Activated naive CD4-positive, alpha-beta T cell treated with anti-CD3 and anti-CD28 coated beads for 36 hours (primary cell): Measurements from ENCODE around the gene SIPA1L2. TPM values are rescaled to one million over a fixed set of nuclear protein-coding genes. Genes with fewer than 3 reads are reported as not detected.

Experiments used
- CTCF ChIA-PET: fragments of 350-600 bp; sonication (Branson Sonifier 250); formaldehyde crosslinking; loops from one replicate; lab custom pipeline; 2021; ENCODE audit warnings: antibody characterized with exemption; lab: Charles Lee
- DNase-seq: peaks from one replicate; pipeline ENCODE4 v3.0.0-alpha.2; 2020
- H3K27ac Mint-ChIP-seq: one replicate; pipeline ENCODE4 v1.8.0; 2021; ENCODE audit warnings: mild to moderate bottlenecking, mixed read lengths
- H3K27me3 Mint-ChIP-seq: one replicate; pipeline ENCODE4 v1.8.0; 2021; ENCODE audit warnings: low read depth, mixed read lengths
- H3K36me3 Mint-ChIP-seq: one replicate; pipeline ENCODE4 v1.8.0; 2021; ENCODE audit warnings: low read depth, mixed read lengths
- H3K4me1 Mint-ChIP-seq: one replicate; pipeline ENCODE4 v1.8.0; 2021; ENCODE audit warnings: low read depth, mixed read lengths
- H3K4me3 Mint-ChIP-seq: one replicate; pipeline ENCODE4 v1.8.0; 2021; ENCODE audit warnings: mild to moderate bottlenecking, moderate library complexity, mixed read lengths
- H3K9me3 Mint-ChIP-seq: one replicate; pipeline ENCODE4 v1.8.0; 2021; ENCODE audit warnings: mixed read lengths
- intact Hi-C: fragments of 100-400 bp; cut with micrococcal nuclease; formaldehyde crosslinking; loops from one replicate; pipeline ENCODE4 v1.15.1; 2023
- total RNA-seq, 2 experiments: library from RNA; stranded (reverse); gene quantifications; one replicate each; pipeline ENCODE4 v1.2.3, GENCODE V29; 2021

SIPA1L2 gene
- total RNA-seq, 2 experiments from 2014 or later: 2.1 to 2.6 TPM

DNA sequence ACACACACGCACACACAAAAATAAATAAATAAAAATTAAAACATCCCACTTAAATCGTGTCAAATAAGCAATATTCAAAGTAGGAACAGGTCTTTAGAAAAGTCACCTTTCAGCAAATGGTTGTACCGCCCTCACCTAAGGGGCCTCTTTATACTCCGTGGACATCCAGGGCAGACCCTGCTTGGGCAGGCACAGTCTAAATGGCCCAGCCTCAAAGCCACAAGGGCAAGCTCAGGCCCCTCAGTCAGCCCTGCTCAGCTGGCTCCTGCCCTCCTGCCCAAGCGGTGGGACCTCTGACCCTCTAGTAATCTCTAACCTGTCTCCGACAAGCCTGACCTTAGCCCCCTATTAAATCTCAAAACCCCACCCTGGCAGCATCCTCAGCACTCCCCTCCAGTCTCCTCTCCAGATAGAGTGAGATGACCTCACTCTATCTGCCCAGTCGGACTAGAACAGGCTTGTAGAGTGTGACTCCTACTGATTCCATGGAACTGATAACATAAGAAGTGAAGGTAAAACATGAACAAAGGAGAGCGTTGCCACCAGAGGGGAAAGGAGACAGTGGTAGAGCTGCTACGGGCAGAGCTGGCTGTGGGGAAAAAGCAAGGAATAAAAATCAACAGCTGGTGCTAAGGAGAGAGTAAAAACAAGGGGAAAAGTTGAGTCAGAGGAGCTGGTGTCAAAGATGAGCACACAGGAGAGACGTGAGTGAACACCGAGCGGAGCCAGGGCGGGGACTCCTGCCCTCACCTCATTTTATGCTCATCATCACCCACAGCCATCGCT is 36.0 kb downstream of the SIPA1L2 start:
- intact Hi-C loops: no loop called here
- no peak overlapping the region for H3K27ac Mint-ChIP-seq
- H3K36me3 Mint-ChIP-seq: no peaks in the 10 kb centered on the region
- no peak overlapping the region for H3K4me3 Mint-ChIP-seq
- H3K9me3 Mint-ChIP-seq: no peaks in the 10 kb centered on the region
- peaks cover 20% of the 10 kb centered on the region for H3K4me1 Mint-ChIP-seq
- CTCF ChIA-PET: no interaction called here
- no peaks in the 10 kb centered on the region for H3K27me3 Mint-ChIP-seq
- no peak for DNase-seq

- intact Hi-C loops: no loop called here
- Mint-ChIP-seq H3K27me3 (no peaks in the 10 kb centered on the region), H3K36me3 (peaks cover 3% of the 10 kb centered on the region), H3K27ac (no peak overlapping the region), H3K9me3 (peaks cover 5% of the 10 kb centered on the region), H3K4me3 (no peak overlapping the region), H3K4me1 (peaks cover 25% of the 10 kb centered on the region)
- CTCF ChIA-PET: no interaction called here
- DNase-seq: no peak
Measured at GRCh38 chr1:232591344-232591743, 38.6 kb downstream of the SIPA1L2 start.

GRCh38 chr1:232590744-232591082 is 39.2 kb downstream of the SIPA1L2 start:
- H3K36me3 Mint-ChIP-seq: peaks cover 3% of the 10 kb centered on the region
- DNase-seq: no peak
- no peaks in the 10 kb centered on the region for H3K27me3 Mint-ChIP-seq
- intact Hi-C loops: no loop called here
- CTCF ChIA-PET: no interaction called here
- peaks cover 25% of the 10 kb centered on the region for H3K4me1 Mint-ChIP-seq
- H3K4me3 Mint-ChIP-seq: no peak overlapping the region
- H3K9me3 Mint-ChIP-seq: peaks cover 5% of the 10 kb centered on the region
- no peak overlapping the region for H3K27ac Mint-ChIP-seq

- no peaks in the 10 kb centered on the region for H3K27me3 Mint-ChIP-seq
- no peak overlapping the region for H3K4me3 Mint-ChIP-seq
- H3K9me3 Mint-ChIP-seq: peaks cover 5% of the 10 kb centered on the region
- intact Hi-C loops: no loop called here
- no peak for DNase-seq
- peaks cover 3% of the 10 kb centered on the region for H3K36me3 Mint-ChIP-seq
- H3K27ac Mint-ChIP-seq: no peak overlapping the region
- H3K4me1 Mint-ChIP-seq: peaks cover 25% of the 10 kb centered on the region
- CTCF ChIA-PET: no interaction called here
Measured at GRCh38 chr1:232589812-232590743, 39.9 kb downstream of the SIPA1L2 start.

- H3K36me3 Mint-ChIP-seq: peaks cover 3% of the 10 kb centered on the region
- no peak for DNase-seq
- no peak overlapping the region for H3K27ac Mint-ChIP-seq
- no peak overlapping the region for H3K4me3 Mint-ChIP-seq
- peaks cover 5% of the 10 kb centered on the region for H3K9me3 Mint-ChIP-seq
- CTCF ChIA-PET: no interaction called here
- intact Hi-C loops: no loop called here
- H3K4me1 Mint-ChIP-seq: peaks cover 25% of the 10 kb centered on the region
- no peaks in the 10 kb centered on the region for H3K27me3 Mint-ChIP-seq
Measured at GRCh38 chr1:232589111-232589811, 40.7 kb downstream of the SIPA1L2 start.

- peak; percentile 40 for DNase-seq
- H3K9me3 Mint-ChIP-seq: peaks cover 5% of the 10 kb centered on the region
- no peaks in the 10 kb centered on the region for H3K27me3 Mint-ChIP-seq
- H3K27ac Mint-ChIP-seq: peak overlapping the region; percentile 27
- H3K4me1 Mint-ChIP-seq: peaks cover 21% of the 10 kb centered on the region
- intact Hi-C loops: loop anchor here (1.0 kb wide), 1 partner anchor 9 kb away; no protein-coding TSS in a partner anchor
- no peak overlapping the region for H3K4me3 Mint-ChIP-seq
- peaks cover 3% of the 10 kb centered on the region for H3K36me3 Mint-ChIP-seq
- CTCF ChIA-PET: no interaction called here
Measured at GRCh38 chr1:232587141-232588008, 42.6 kb downstream of the SIPA1L2 start.

DNA sequence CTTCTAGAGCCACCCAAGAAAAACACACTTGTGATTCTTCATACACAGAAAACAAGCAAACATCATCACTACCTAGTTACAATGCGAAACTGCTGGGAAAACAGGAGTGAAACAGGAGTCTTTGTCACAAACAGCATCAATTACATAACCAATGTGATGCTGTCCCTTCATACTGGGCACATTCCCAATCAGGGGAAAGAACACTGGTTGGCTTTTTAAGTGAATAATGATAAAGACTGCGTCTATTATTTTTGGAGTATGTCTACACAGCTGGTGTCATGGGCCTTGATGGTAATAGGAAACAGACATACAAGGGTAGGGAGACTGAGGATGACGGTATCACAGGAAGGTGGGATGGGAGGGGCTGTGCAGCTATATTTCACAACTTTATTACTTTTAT is 43.3 kb downstream of the SIPA1L2 start:
- CTCF ChIA-PET: no interaction called here
- H3K9me3 Mint-ChIP-seq: peaks cover 5% of the 10 kb centered on the region
- H3K36me3 Mint-ChIP-seq: peaks cover 3% of the 10 kb centered on the region
- H3K27me3 Mint-ChIP-seq: no peaks in the 10 kb centered on the region
- H3K27ac Mint-ChIP-seq: no peak overlapping the region
- intact Hi-C loops: loop anchor here (1.0 kb wide), 1 partner anchor 8 kb away; no protein-coding TSS in a partner anchor
- DNase-seq: no peak
- no peak overlapping the region for H3K4me3 Mint-ChIP-seq
- H3K4me1 Mint-ChIP-seq: peaks cover 21% of the 10 kb centered on the region

GRCh38 chr1:232585486-232585885 is 44.4 kb downstream of the SIPA1L2 start:
- H3K9me3 Mint-ChIP-seq: peaks cover 5% of the 10 kb centered on the region
- no peak for DNase-seq
- peaks cover 19% of the 10 kb centered on the region for H3K4me1 Mint-ChIP-seq
- H3K36me3 Mint-ChIP-seq: peaks cover 3% of the 10 kb centered on the region
- CTCF ChIA-PET: no interaction called here
- no peak overlapping the region for H3K27ac Mint-ChIP-seq
- H3K27me3 Mint-ChIP-seq: no peaks in the 10 kb centered on the region
- intact Hi-C loops: no loop called here
- H3K4me3 Mint-ChIP-seq: no peak overlapping the region

DNA sequence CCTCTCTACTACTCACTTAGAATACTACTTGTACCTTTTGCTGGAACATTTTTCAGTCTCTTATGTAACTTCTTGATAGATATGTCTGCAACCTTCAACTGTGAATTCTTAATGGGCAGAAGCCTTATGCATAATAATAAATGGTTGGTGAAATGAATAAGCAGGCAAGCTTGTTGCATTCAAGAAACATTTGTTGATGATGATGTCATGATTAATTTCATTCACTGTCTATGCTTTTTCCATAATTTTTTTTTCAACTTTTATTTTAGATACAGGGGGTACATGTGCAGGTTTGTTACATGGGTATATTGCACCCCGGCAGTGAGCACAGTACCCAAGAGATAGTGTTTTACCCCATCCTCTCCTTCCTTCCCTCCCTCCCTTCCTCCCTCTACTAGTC is 48.0 kb downstream of the SIPA1L2 start:
- no peaks in the 10 kb centered on the region for H3K9me3 Mint-ChIP-seq
- CTCF ChIA-PET: no interaction called here
- no peak for DNase-seq
- H3K4me1 Mint-ChIP-seq: peaks cover 28% of the 10 kb centered on the region
- no peaks in the 10 kb centered on the region for H3K27me3 Mint-ChIP-seq
- no peaks in the 10 kb centered on the region for H3K36me3 Mint-ChIP-seq
- intact Hi-C loops: loop anchor here (2.0 kb wide), 1 partner anchor 47 kb away; no protein-coding TSS in a partner anchor
- no peak overlapping the region for H3K27ac Mint-ChIP-seq
- H3K4me3 Mint-ChIP-seq: no peak overlapping the region
